Right lobe of liver (tissue), 6 donors: ENCODE measurements around the gene HOXA4. TPM values are rescaled to one million over a fixed set of nuclear protein-coding genes. Genes with fewer than 3 reads are reported as not detected.

Source experiments
- ATAC-seq, 4 donors: fragments of 200-7000 bp; cut with Tn5 transposase; one replicate each; pipeline ENCODE4 v1.9.1; 2020; ENCODE audit warnings: mild to moderate bottlenecking in 4 of 4, moderate library complexity in 4 of 4
- DNase-seq, 3 donors: peaks; one replicate each; pipeline ENCODE4 v3.0.0-alpha.2; 2020
- H3K27ac ChIP-seq, 3 donors: fragments of 200-600 bp; one replicate each; pipeline ENCODE4 v1.8.0; 2022
- H3K27me3 ChIP-seq, 2 donors: fragments of 200-600 bp; one replicate each; pipeline ENCODE4 v1.8.0; 2022
- H3K36me3 ChIP-seq, 4 donors: fragments of 200-600 bp; sonication (generic) in 1 of 4; one replicate each; pipeline versions ENCODE4 v1.5.1 to v1.8.0; 2017 to 2022; ENCODE audit warnings: control low read depth in 1 of 4
- H3K4me1 ChIP-seq, 4 donors: fragments of 200-600 bp; sonication (generic) in 1 of 4; one replicate each; pipeline versions ENCODE4 v1.5.1 to v1.8.0; 2017 to 2022; ENCODE audit warnings: control low read depth in 1 of 4
- H3K4me3 ChIP-seq, 3 donors: fragments of 200-600 bp; one replicate each; pipeline ENCODE4 v1.8.0; 2022
- H3K9me3 ChIP-seq, 4 donors: fragments of 200-600 bp; sonication (generic) in 1 of 4; one replicate each; pipeline versions ENCODE4 v1.5.1 to v1.8.0; 2017 to 2022; ENCODE audit warnings: control low read depth in 1 of 4
- CTCF ChIP-seq, 4 donors: fragments of 200-600 bp in 3 of 4; fragments of 450-650 bp in 1 of 4; IDR thresholded peaks; one replicate each; pipeline versions ENCODE4 v1.5.1 to v1.8.0; 2016 to 2022; ENCODE audit warnings: antibody characterized with exemption in 4 of 4, mild to moderate bottlenecking in 2 of 4
- POLR2A ChIP-seq: fragments of 450-650 bp; IDR thresholded peaks from one replicate; pipeline ENCODE4 v1.6.1; 2017; ENCODE audit warnings: antibody characterized with exemption, mild to moderate bottlenecking
- WGBS: methylation state at CpG from one replicate; pipeline ENCODE4 v1.1.6; 2018; ENCODE audit warnings: low coverage, low lambda C conversion rate; ENCODE audit not compliant: insufficient coverage; ENCODE audit errors: missing lambda C conversion rate; 5-methylcytosine and 5-hydroxymethylcytosine counted together
- intact Hi-C, 2 donors: fragments of 100-400 bp; cut with DNase I; formaldehyde crosslinking; loops; one replicate each; pipeline versions ENCODE4 v1.11.2 to v1.14.1; 2022
- total RNA-seq, 6 experiments: library from RNA; depleted of rRNA in 2 of 6; stranded (reverse); fragments of >200 nt in 2 of 6; fragmentation: NEBNext Ultra II Directional in 3 of 6; extraction: Animal tissue kit (Norgen Biotek cat#: 25700) in 3 of 6; gene quantifications; one replicate each; pipeline versions ENCODE4 v1.1.0 to v1.2.4, GENCODE V29; 2016 to 2023
- donor health status: DM: no; HTN: yes; CAD: no.
- donor health status: DM: no; HTN: no; CAD: no.
- donor health status: DM: no; HTN: no; CAD: no.
- donor health status: DM: no; HTN: yes; CAD: no.
- donor health status: DM: no; HTN: yes; CAD: no.

HOXA4 gene
- total RNA-seq, 6 experiments from 2014 or later, result 0.55 to 1.6 (median 0.75) TPM; not detected in 1

DNA sequence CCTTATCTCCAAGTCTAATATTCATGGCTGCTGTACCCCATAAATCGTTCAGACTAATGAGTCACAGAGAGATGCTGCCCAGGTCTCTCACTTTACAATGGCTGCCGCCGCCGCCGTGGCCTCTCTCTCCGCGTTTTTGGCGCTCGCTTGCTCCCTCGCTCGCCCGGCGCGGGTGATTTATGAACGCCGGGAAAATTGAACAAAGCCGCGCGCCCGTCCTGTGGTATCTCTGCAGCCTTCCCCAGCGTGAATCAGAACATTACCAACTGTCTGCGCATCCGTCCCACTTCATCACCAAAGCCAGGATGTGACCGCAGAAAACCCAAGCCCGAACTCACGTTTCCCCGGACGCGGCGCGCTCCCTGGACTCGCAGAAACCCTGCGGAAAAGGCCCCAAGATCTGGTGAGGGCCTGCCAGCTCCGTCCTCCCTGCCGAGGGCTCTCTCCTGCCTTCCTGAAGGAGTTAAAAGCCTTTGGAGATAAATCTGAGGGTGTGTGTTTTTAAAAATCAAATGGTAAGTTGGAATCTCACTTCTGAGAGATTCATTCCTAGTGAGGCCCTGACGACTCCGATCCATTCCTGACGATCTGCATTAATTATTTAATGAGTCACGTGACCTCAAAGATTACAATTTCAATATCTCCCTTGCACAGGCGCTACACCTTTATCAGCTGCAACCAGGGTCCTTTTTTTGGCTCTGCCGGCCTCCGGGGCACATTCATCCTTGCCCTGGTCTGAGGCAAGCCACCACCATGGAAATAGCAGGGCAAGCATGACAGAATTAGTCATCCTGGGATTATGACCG is 6.3 kb downstream of the HOXA4 start:
- TF ChIP-seq CTCF (IDR thresholded peaks at IDR 0.05), result no peak
- no peak for TF ChIP-seq POLR2A
- H3K4me3 ChIP-seq, result no peak overlapping the region
- DNase-seq (no peak), ATAC-seq (peak in 3 of 4 donors; percentile 22 to 53 (median 47))
- intact Hi-C loops, result no loop called here
- H3K27ac ChIP-seq, result no peak overlapping the region
- no peaks in the 10 kb centered on the region for H3K9me3 ChIP-seq
- peaks cover 0 to 18% (median 3%) of the 10 kb centered on the region in 4 donors for H3K4me1 ChIP-seq
- 51% methylated on average over 26 of the region's 43 CpGs for WGBS
- H3K27me3 ChIP-seq, result peaks cover 0 to 17% of the 10 kb centered on the region in 2 donors
- no peaks in the 10 kb centered on the region for H3K36me3 ChIP-seq

- Histone ChIP-seq H3K9me3 (no peaks in the 10 kb centered on the region), H3K27me3 (peaks cover 0 to 14% of the 10 kb centered on the region in 2 donors), H3K4me1 (peaks cover 0 to 18% (median 3%) of the 10 kb centered on the region in 4 donors), H3K4me3 (no peak overlapping the region), H3K27ac (no peak overlapping the region), H3K36me3 (no peaks in the 10 kb centered on the region)
- intact Hi-C loops, result no loop called here
- ATAC-seq (no peak), DNase-seq (peak in 1 of 3 donors; percentile 42)
- 47% methylated on average over 17 of the region's 26 CpGs for WGBS
- TF ChIP-seq CTCF (IDR thresholded peaks at IDR 0.05), result no peak
- TF ChIP-seq POLR2A, result no peak
Measured at GRCh38 chr7:27123477-27124053, 7.0 kb downstream of the HOXA4 start.

DNA sequence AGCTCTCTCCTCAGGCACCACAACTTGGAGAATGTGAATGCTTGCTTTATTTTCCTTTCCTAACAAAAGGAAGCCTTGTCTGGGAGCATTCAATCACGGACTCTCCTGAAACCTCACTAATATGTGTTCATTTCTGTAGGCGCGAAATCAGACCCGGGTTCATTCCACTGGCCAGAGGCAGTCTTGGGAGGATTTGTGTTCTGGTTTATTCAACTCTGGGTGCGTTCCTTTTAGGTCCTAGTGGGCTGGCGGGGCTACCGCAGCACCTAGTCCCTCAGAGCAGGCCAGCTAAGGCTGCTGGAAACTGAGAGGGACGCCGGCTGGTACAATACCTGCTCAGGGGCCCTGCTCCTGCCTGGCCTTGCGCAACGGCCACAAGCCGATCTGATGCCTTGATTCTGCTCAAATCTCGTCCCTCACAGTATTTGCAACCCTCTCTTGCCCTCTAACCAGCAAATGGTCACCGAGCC is 7.5 kb downstream of the HOXA4 start:
- Histone ChIP-seq H3K27me3 (peaks cover 0 to 16% of the 10 kb centered on the region in 2 donors), H3K27ac (no peak overlapping the region), H3K9me3 (no peaks in the 10 kb centered on the region), H3K36me3 (no peaks in the 10 kb centered on the region), H3K4me1 (peaks cover 0 to 18% (median 3%) of the 10 kb centered on the region in 4 donors), H3K4me3 (no peak overlapping the region)
- intact Hi-C loops, result no loop called here
- WGBS, result 27% methylated on average over 2 of the region's 14 CpGs
- ATAC-seq (no peak), DNase-seq (no peak)
- no peak for TF ChIP-seq POLR2A
- TF ChIP-seq CTCF (IDR thresholded peaks at IDR 0.05), result no peak

DNA sequence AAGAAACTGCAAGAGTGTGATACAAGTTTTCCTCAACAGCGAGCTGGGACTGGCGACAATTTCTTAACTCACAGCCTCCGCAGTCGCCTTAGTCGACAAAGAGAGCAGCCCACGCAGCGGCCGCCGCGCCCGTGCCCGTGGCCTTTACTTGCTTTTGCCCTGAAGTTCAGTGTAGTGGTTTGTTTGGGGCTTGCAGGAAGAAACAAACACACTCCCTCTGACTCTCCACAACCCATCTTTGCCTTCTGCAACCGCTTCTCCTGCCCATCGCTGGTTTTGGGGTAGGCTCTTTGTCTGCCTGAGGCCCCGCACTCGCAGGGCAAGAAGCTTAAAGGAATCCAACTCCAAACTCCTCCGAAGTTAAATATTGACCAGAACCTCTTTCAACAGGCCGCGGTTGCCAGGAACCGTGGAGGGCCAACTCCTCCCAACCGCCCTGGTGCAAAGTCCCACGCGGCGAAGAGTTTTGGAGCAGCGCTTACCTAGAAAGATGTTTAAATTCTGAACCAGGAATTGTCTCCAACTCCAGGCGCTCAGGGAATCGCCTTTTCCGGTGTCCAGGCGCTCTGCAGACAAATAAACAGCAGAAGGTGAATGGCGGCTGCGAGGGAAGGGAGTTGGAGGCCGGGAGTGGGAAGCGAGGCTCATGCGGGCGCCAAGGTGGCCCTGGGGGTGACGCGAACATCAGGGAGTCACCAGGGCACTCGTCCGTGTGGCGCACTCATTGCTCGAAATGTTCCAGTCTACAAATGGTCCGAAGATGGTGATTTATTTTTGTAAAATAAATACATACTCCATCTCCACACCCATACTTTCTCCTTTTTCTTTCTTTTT is 8.3 kb downstream of the HOXA4 start:
- peaks cover 0 to 17% of the 10 kb centered on the region in 2 donors for H3K27me3 ChIP-seq
- 20% methylated on average over 33 of the region's 42 CpGs for WGBS
- H3K4me1 ChIP-seq, result peaks cover 0 to 18% (median 3%) of the 10 kb centered on the region in 4 donors
- no peaks in the 10 kb centered on the region for H3K36me3 ChIP-seq
- H3K4me3 ChIP-seq, result no peak overlapping the region
- ATAC-seq, result peak; percentile 48 to 83 (median 58)
- peak in 2 of 3 donors; percentile 42 to 73 for DNase-seq
- H3K27ac ChIP-seq, result peak overlapping the region in 1 of 3 donors; percentile 32
- no peaks in the 10 kb centered on the region for H3K9me3 ChIP-seq
- intact Hi-C loops, result no loop called here
- no peak for TF ChIP-seq POLR2A
